ENCODE data around the gene NELL2.

DNA sequence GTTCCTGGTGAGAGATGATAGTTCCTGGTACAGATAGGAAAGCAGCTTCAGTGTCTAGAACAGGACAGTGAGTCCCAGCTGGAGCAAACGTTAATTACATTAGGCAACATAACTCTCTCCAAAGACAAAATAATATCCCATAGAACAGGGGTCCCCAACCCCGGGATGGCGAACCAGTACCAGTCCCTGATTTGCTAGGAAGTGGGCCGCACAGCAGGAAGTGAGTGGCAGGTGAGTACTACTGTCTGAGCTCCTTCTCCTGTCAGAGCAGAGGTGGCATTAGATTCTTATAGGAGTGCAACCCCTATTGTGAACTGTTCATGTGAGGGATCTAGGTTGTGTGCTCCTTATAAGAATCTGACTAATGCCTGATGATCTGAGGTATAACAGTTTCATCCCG lies 204.1 kb downstream of the NELL2 start:
- TF ChIP-seq, protein P1, sequence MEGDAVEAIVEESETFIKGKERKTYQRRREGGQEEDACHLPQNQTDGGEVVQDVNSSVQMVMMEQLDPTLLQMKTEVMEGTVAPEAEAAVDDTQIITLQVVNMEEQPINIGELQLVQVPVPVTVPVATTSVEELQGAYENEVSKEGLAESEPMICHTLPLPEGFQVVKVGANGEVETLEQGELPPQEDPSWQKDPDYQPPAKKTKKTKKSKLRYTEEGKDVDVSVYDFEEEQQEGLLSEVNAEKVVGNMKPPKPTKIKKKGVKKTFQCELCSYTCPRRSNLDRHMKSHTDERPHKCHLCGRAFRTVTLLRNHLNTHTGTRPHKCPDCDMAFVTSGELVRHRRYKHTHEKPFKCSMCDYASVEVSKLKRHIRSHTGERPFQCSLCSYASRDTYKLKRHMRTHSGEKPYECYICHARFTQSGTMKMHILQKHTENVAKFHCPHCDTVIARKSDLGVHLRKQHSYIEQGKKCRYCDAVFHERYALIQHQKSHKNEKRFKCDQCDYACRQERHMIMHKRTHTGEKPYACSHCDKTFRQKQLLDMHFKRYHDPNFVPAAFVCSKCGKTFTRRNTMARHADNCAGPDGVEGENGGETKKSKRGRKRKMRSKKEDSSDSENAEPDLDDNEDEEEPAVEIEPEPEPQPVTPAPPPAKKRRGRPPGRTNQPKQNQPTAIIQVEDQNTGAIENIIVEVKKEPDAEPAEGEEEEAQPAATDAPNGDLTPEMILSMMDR (conservative IDR thresholded peaks at IDR 0.05 in 1 of 2, IDR thresholded peaks at IDR 0.05 in 1 of 2; ENCODE audit: low read depth in 1 of 2, low read length in 2 of 2): no peak
- TF ChIP-seq EZH2 (IDR thresholded peaks at IDR 0.05; ENCODE audit: low read length, missing control alignments): no peak
